ENCODE data around the gene MORN5. TPM values are rescaled to one million over a fixed set of nuclear protein-coding genes. Genes with fewer than 3 reads are reported as not detected.

MORN5 gene
- total RNA-seq, 4 donors from 2014 or later: 1.8 to 12.6 TPM; not detected in 2

DNA sequence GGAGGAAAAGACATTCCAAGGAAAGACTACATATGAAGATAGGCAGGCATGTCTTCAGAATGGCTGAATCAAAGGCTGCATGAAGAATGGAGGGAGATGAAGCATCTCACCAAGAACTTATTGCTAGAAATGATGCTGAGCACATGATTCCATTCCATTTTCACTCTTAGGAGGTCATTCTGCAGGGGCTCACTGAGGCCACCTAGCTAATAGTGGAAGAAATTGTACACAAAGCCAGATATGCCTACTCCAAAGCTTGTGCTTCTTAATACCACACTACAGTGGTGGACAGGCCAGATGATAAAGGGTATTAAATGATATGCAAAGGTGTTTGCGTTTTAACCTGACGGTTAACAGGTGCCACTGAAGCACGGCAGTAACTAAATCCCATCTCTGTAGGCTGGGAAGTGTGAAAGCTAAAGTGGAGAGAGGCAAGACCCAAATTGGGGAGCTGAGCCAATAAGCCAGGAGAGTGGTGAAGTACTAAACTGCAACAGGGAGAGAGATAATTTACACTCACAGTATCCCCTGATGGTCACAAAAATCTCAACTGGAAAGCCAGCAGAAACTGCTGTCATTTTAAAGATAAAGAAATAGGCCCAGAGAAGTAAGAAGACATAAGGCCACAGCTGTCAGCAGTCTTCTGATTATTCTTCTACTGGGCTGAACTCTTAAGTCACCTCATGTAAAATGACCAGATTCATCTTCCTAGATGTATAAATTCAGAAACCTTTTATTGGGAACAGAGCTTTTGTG lies 14.7 kb upstream of the MORN5 start:
- H3K36me3 ChIP-seq: no peaks in the 10 kb centered on the region
- no peak for TF ChIP-seq POLR2A (IDR thresholded peaks at IDR 0.05)
- TF ChIP-seq, protein P1, sequence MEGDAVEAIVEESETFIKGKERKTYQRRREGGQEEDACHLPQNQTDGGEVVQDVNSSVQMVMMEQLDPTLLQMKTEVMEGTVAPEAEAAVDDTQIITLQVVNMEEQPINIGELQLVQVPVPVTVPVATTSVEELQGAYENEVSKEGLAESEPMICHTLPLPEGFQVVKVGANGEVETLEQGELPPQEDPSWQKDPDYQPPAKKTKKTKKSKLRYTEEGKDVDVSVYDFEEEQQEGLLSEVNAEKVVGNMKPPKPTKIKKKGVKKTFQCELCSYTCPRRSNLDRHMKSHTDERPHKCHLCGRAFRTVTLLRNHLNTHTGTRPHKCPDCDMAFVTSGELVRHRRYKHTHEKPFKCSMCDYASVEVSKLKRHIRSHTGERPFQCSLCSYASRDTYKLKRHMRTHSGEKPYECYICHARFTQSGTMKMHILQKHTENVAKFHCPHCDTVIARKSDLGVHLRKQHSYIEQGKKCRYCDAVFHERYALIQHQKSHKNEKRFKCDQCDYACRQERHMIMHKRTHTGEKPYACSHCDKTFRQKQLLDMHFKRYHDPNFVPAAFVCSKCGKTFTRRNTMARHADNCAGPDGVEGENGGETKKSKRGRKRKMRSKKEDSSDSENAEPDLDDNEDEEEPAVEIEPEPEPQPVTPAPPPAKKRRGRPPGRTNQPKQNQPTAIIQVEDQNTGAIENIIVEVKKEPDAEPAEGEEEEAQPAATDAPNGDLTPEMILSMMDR (IDR thresholded peaks at IDR 0.05): peak in 1 of 4 experiments; percentile 8
- no peaks in the 10 kb centered on the region for H3K9me3 ChIP-seq
- no peak overlapping the region for H3K27ac ChIP-seq
- H3K4me1 ChIP-seq: no peaks in the 10 kb centered on the region
- H3K27me3 ChIP-seq: no peaks in the 10 kb centered on the region
- intact Hi-C loops (cut with DNase I; ENCODE audit: low total_unique reads): no loop called here
- DNase-seq: no peak
- H3K4me3 ChIP-seq: no peak overlapping the region

DNA sequence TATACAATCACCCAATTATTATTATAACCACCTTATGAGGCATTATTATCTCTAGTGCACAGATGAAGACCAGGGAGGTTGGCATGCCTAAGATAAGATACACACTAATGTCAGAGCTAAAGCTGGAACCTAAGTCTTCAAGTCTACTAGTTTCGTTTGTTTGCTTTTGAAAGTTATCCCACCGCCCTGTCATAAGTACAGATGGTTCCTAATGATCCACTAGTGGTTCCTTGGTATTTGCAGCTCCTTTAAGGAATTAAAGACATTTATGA lies 14.2 kb upstream of the MORN5 start:
- Histone ChIP-seq H3K4me3 (no peak overlapping the region), H3K9me3 (no peaks in the 10 kb centered on the region), H3K36me3 (no peaks in the 10 kb centered on the region), H3K27ac (no peak overlapping the region), H3K27me3 (no peaks in the 10 kb centered on the region), H3K4me1 (no peaks in the 10 kb centered on the region)
- no peak for TF ChIP-seq POLR2A (IDR thresholded peaks at IDR 0.05)
- TF ChIP-seq, protein P1 (IDR thresholded peaks at IDR 0.05): no peak
- intact Hi-C loops (cut with DNase I; ENCODE audit: low total_unique reads): no loop called here
- no peak for DNase-seq

DNA sequence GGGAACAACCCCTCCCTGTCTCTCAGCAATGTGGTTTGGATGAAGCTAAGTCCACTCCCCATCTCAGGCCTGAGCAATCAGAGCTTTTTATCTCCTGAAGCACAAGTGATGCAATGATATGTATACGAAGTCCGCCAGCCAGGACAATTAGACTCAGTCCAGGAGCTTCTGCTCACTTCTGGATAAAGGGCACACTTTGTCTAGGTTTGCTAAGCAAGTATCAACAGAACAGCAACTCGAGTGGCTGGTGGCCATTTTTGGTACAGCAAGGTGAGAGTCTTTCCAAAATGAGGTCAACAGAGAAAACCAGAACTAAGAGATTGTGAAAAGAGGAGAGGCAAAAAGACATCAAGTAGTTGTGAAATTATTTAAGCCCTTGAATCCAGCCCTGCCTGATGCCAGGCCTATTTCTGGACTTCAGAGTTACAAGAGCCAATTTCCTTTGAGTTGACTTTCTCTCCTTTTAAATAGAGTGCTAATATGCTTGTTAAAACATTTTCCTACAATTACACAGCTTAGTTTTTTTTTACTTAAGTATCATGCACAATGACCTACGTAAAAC lies 8.4 kb upstream of the MORN5 start:
- Histone ChIP-seq H3K4me3 (no peak overlapping the region), H3K27me3 (no peaks in the 10 kb centered on the region), H3K4me1 (no peaks in the 10 kb centered on the region), H3K9me3 (no peaks in the 10 kb centered on the region), H3K36me3 (no peaks in the 10 kb centered on the region), H3K27ac (no peak overlapping the region)
- intact Hi-C loops (cut with DNase I; ENCODE audit: low total_unique reads): no loop called here
- TF ChIP-seq, protein P1 (IDR thresholded peaks at IDR 0.05): no peak
- no peak for TF ChIP-seq POLR2A (IDR thresholded peaks at IDR 0.05)
- DNase-seq: no peak

DNA sequence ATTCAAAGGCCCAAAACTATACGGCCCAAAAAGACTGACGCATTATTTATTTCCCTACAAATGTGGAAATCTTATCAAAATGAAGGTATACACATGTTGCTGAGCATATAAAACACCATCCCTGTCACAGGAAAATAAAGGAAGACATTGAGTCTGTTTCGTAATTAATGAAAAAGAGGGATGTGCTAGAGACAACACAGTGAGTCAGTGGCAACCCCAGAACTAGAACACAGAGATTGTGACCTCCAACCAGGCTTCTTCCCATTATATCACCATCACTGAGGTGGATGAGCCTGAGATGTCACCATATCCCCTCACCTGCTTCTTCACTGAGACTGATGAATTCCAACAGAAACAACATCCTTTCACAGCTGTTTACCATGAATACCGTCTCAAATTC lies 3.9 kb upstream of the MORN5 start:
- Histone ChIP-seq H3K27me3 (no peaks in the 10 kb centered on the region), H3K4me1 (no peaks in the 10 kb centered on the region), H3K9me3 (no peaks in the 10 kb centered on the region), H3K36me3 (no peaks in the 10 kb centered on the region), H3K27ac (no peak overlapping the region), H3K4me3 (no peak overlapping the region)
- no peak for TF ChIP-seq POLR2A (IDR thresholded peaks at IDR 0.05)
- TF ChIP-seq, protein P1 (IDR thresholded peaks at IDR 0.05): no peak
- DNase-seq: no peak
- intact Hi-C loops (cut with DNase I; ENCODE audit: low total_unique reads): no loop called here

DNA sequence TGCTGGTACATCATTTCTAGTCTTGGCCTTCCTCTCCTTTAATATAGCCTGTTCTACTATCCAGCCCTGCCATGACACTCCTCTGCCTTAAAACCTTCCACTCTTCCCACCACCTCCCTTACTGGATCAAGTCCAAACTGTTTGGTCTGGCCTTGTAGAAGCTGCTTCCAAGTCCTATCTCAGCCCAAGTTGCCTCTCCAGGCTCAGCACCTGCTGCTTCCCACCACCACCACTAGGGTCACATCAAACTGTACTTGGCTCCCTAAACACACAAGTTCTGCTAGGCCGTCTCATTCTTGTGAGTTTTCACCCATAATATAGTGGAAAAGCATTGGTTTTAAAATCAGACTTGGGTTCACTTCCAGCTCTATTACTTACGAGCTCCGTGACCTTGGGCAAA lies 1.5 kb upstream of the MORN5 start:
- TF ChIP-seq, protein P1 (IDR thresholded peaks at IDR 0.05): peak in 1 of 4 experiments; percentile 3
- no peak for TF ChIP-seq POLR2A (IDR thresholded peaks at IDR 0.05)
- Histone ChIP-seq H3K27me3 (no peaks in the 10 kb centered on the region), H3K4me3 (no peak overlapping the region)

More for the DNA sequence above, 1.5 kb upstream of the MORN5 start:
- H3K9me3 ChIP-seq: no peaks in the 10 kb centered on the region
- H3K27ac ChIP-seq: no peak overlapping the region
- no peak for DNase-seq
- H3K36me3 ChIP-seq: no peaks in the 10 kb centered on the region
- H3K4me1 ChIP-seq: no peaks in the 10 kb centered on the region
- intact Hi-C loops (cut with DNase I; ENCODE audit: low total_unique reads): no loop called here
